ENCODE results near the gene CHODL. TPM values are rescaled to one million over a fixed set of nuclear protein-coding genes. Genes with fewer than 3 reads are reported as not detected.

The CHODL gene, protein sequence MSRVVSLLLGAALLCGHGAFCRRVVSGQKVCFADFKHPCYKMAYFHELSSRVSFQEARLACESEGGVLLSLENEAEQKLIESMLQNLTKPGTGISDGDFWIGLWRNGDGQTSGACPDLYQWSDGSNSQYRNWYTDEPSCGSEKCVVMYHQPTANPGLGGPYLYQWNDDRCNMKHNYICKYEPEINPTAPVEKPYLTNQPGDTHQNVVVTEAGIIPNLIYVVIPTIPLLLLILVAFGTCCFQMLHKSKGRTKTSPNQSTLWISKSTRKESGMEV
- under 1 TPM; 0.08 to 0.21 TPM for total RNA-seq

DNA sequence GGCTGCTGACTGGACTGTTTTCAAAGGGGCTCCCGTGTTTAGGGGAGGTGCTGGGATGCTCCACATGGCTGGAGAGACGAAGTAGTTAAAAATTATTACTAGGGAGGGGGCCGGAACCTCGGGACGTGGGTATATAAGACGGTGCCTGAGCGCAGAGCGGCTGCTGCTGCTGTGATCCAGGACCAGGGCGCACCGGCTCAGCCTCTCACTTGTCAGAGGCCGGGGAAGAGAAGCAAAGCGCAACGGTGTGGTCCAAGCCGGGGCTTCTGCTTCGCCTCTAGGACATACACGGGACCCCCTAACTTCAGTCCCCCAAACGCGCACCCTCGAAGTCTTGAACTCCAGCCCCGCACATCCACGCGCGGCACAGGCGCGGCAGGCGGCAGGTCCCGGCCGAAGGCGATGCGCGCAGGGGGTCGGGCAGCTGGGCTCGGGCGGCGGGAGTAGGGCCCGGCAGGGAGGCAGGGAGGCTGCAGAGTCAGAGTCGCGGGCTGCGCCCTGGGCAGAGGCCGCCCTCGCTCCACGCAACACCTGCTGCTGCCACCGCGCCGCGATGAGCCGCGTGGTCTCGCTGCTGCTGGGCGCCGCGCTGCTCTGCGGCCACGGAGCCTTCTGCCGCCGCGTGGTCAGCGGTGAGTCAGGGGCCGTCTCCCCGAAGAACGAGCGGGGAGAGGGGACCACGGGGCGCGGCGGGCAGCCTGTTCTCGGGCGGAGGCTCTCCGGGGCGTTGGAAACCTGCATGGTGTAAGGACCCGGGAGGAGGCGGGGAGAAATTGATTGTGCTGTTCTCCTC, at the start of gene CHODL:
Gene CHODL (plus strand): TSS at position 163 of the 793 bp plus-strand sequence. CDS start 391 bp downstream, at position 554.
- no peak for DNase-seq
- H3K36me3 Mint-ChIP-seq: peaks cover 2% of the 10 kb centered on the region
- H3K4me1 Mint-ChIP-seq: no peaks in the 10 kb centered on the region
- no peaks in the 10 kb centered on the region for H3K9me3 Mint-ChIP-seq
- H3K27ac Mint-ChIP-seq: no peak within 1 kb of the TSS
- peaks cover 41% of the 10 kb centered on the region for H3K27me3 Mint-ChIP-seq
- H3K4me3 Mint-ChIP-seq: no peak within 1 kb of the TSS

DNA sequence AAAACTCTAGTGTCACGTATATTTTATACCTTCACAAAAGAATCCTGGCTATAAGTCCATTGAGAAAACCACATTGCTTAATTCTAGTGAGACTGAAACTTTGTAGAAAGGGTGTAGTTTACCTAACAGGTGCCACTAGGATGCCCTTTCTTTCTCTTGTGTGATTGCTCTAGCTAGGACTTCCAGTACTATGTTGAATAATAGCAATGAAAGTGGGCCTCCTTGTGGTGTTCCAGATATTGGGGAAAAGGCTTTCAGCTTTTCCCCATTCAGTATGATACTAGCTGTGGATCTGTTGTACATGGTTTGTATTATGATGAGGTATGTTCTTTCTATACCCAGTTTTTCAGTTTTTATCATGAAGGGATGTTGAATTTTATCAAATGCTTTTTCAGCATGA, 39.7 kb upstream of the CHODL start:
- Mint-ChIP-seq H3K27me3 (no peaks in the 10 kb centered on the region), H3K4me1 (no peaks in the 10 kb centered on the region), H3K4me3 (no peak overlapping the region), H3K36me3 (no peaks in the 10 kb centered on the region), H3K9me3 (peaks cover 10% of the 10 kb centered on the region), H3K27ac (no peak overlapping the region)
- DNase-seq: no peak

DNA sequence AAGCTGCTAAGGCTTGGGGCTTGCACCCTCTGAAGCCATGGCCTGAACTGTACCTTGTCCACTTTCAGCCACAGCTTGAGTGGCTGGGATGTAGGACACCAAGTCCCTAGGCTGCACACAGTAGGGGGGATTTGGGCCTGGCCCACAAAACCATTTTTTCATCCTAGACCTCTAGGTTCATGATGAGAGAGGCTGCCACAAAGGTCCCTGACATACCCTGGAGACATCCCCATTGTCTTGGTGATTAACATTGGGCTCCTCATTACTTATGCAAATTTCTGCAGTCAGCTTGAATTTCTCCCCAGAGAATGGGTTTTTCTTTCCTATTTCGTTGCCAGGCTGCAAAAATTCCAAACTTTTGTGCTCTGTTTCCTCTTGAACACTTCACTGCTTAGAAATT, 26.3 kb upstream of the CHODL start:
- DNase-seq: no peak
- no peaks in the 10 kb centered on the region for H3K27me3 Mint-ChIP-seq
- no peaks in the 10 kb centered on the region for H3K36me3 Mint-ChIP-seq
- H3K4me3 Mint-ChIP-seq: no peak overlapping the region
- H3K4me1 Mint-ChIP-seq: no peaks in the 10 kb centered on the region
- no peak overlapping the region for H3K27ac Mint-ChIP-seq
- H3K9me3 Mint-ChIP-seq: peaks cover 26% of the 10 kb centered on the region

DNA sequence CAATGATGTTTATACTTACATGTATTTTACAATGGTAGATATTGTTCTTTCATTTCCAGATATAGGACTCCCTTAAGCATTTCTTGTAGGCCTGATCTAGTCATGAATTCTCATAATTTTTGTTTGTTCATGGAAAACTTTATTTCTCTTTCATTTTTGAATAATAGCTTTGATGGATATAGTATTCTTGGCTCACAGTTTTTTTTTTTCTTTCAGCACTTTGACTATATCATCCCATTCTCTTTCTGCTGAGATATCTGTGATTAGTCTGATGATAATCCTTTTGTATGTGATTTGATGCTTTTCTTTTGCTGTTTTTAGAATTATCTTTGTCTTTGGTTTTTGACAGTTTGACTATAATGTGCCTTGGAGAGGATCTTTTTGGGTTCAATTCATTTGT, 24.1 kb upstream of the CHODL start:
- H3K27ac Mint-ChIP-seq: no peak overlapping the region
- H3K27me3 Mint-ChIP-seq: no peaks in the 10 kb centered on the region
- peaks cover 26% of the 10 kb centered on the region for H3K9me3 Mint-ChIP-seq
- H3K4me3 Mint-ChIP-seq: no peak overlapping the region
- H3K36me3 Mint-ChIP-seq: no peaks in the 10 kb centered on the region
- H3K4me1 Mint-ChIP-seq: no peaks in the 10 kb centered on the region
- no peak for DNase-seq

GRCh38 chr21:18222346-18222745, 22.3 kb upstream of the CHODL start:
- H3K27ac Mint-ChIP-seq: no peak overlapping the region
- DNase-seq: no peak
- H3K9me3 Mint-ChIP-seq: peaks cover 26% of the 10 kb centered on the region
- no peaks in the 10 kb centered on the region for H3K27me3 Mint-ChIP-seq
- H3K4me3 Mint-ChIP-seq: no peak overlapping the region
- no peaks in the 10 kb centered on the region for H3K4me1 Mint-ChIP-seq
- H3K36me3 Mint-ChIP-seq: no peaks in the 10 kb centered on the region

GRCh38 chr21:18228060-18228739, 16.4 kb upstream of the CHODL start:
- no peak overlapping the region for H3K4me3 Mint-ChIP-seq
- H3K36me3 Mint-ChIP-seq: no peaks in the 10 kb centered on the region
- no peaks in the 10 kb centered on the region for H3K4me1 Mint-ChIP-seq
- H3K9me3 Mint-ChIP-seq: peaks cover 2% of the 10 kb centered on the region
- no peaks in the 10 kb centered on the region for H3K27me3 Mint-ChIP-seq
- H3K27ac Mint-ChIP-seq: no peak overlapping the region
- no peak for DNase-seq

DNA sequence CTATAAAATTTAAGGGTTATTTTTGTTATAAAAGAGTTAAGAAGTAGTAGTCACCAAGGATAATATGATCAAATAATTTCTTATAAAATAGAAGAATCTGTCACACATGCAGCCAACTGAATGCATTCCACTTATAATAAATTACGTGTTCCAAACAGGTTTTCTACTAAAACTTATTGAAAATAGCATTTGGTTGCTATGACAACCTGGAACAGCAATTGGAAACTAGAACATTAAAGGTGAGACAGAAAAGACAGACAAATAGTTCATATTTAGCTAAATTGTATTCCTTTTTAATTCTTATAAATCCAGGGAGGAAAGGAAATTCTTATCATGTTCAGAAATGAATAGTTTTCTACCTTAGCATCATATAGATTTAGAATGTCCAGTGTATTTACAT, 9.1 kb upstream of the CHODL start:
- H3K4me1 Mint-ChIP-seq: no peaks in the 10 kb centered on the region
- H3K36me3 Mint-ChIP-seq: no peaks in the 10 kb centered on the region
- H3K9me3 Mint-ChIP-seq: peaks cover 2% of the 10 kb centered on the region
- peaks cover 4% of the 10 kb centered on the region for H3K27me3 Mint-ChIP-seq
- DNase-seq: no peak
- no peak overlapping the region for H3K4me3 Mint-ChIP-seq
- H3K27ac Mint-ChIP-seq: no peak overlapping the region

- no peak overlapping the region for H3K4me3 Mint-ChIP-seq
- H3K36me3 Mint-ChIP-seq: peaks cover 2% of the 10 kb centered on the region
- no peaks in the 10 kb centered on the region for H3K4me1 Mint-ChIP-seq
- H3K27me3 Mint-ChIP-seq: peaks cover 41% of the 10 kb centered on the region
- no peaks in the 10 kb centered on the region for H3K9me3 Mint-ChIP-seq
- DNase-seq: no peak
- H3K27ac Mint-ChIP-seq: no peak overlapping the region
Observed at GRCh38 chr21:18245464-18245967, 883 bp downstream of the CHODL start.

DNA sequence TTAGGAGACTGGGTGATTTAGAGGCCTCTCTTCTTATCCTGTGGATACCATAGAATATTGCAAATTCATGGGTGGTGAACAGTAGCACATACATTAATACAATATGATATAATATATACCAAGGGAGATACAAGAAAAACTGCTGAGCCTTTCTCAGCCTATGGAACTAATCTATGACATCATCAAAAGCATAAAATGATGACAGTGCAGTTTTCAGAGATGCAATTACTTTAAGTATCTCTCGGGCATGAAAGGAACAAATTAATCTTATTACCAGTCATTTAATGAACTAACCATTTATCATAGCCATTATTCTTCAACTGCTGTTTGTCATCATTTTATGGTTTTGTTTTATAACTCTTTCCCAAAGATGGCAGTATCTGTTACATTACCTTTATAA, 3.5 kb downstream of the CHODL start:
- Mint-ChIP-seq H3K27ac (no peak overlapping the region), H3K9me3 (no peaks in the 10 kb centered on the region), H3K36me3 (peaks cover 2% of the 10 kb centered on the region), H3K4me3 (no peak overlapping the region), H3K27me3 (peaks cover 30% of the 10 kb centered on the region), H3K4me1 (no peaks in the 10 kb centered on the region)
- no peak for DNase-seq

DNA sequence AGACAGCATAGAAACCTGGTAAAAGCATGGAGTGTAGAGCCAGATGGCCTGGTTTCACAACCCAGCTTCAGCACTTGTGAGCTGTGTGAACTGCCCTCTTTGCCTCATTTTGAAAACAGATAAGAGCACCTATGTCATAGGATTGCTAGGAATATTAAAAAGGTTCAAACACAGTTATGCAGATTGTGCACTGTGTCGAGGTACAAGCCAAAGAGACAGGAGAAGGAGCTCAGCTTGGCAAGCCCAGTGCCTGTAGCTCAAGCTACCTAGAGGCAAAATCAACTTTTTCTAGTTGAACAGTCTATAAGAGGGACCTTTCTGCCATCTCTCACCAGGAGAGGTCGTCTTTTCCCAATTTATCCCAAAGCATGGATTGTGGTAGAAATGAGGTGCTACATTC, 5.0 kb downstream of the CHODL start:
- peaks cover 15% of the 10 kb centered on the region for H3K27me3 Mint-ChIP-seq
- H3K27ac Mint-ChIP-seq: no peak overlapping the region
- no peak overlapping the region for H3K4me3 Mint-ChIP-seq
- no peaks in the 10 kb centered on the region for H3K9me3 Mint-ChIP-seq
- no peak for DNase-seq
- H3K36me3 Mint-ChIP-seq: no peaks in the 10 kb centered on the region
- no peaks in the 10 kb centered on the region for H3K4me1 Mint-ChIP-seq

DNA sequence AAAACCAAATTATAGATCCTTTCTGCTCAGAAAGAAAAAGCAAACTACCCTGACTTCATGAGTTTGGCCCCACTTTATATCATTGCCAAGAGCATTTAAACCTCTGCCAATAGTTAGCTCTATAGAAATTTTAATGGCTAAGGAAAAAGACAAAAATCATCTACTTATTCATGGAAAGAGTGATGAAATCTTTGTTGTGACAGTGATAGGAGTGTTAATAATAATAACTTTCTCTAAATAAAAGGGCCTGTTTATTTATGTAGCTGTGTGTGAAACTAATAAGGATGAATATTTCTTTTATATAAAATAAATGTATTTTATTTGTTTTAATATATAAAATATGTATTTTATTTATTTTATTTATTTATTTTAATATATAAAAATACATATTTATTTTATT, 6.4 kb downstream of the CHODL start:
- Mint-ChIP-seq H3K36me3 (no peaks in the 10 kb centered on the region), H3K27ac (no peak overlapping the region), H3K27me3 (peaks cover 5% of the 10 kb centered on the region), H3K9me3 (no peaks in the 10 kb centered on the region), H3K4me3 (no peak overlapping the region), H3K4me1 (no peaks in the 10 kb centered on the region)
- no peak for DNase-seq

- Mint-ChIP-seq H3K4me1 (no peaks in the 10 kb centered on the region), H3K27ac (no peak overlapping the region), H3K36me3 (no peaks in the 10 kb centered on the region), H3K9me3 (no peaks in the 10 kb centered on the region), H3K27me3 (no peaks in the 10 kb centered on the region), H3K4me3 (no peak overlapping the region)
- DNase-seq: no peak
Observed at GRCh38 chr21:18252256-18252655, 7.6 kb downstream of the CHODL start.

DNA sequence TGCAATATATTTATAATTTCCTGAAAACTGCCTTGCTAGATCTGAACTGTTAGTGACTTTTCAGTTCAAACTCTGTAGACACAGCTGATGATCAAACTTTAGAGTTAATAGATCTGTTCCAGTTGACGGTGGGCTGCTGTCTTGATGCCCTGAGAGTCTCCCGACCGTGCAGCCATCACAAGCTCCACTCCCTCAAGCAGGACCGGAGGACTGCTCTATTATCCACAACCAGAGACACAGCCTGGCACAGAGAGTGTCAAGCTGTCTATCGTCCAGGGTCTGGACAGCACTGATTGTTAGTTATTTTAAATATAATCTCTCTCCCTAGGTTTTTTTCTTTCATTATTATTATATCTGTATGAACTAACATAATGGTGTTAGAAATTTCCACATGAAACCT, 8.0 kb downstream of the CHODL start:
- Mint-ChIP-seq H3K4me3 (no peak overlapping the region), H3K9me3 (no peaks in the 10 kb centered on the region), H3K27me3 (no peaks in the 10 kb centered on the region), H3K4me1 (no peaks in the 10 kb centered on the region), H3K36me3 (no peaks in the 10 kb centered on the region), H3K27ac (no peak overlapping the region)
- no peak for DNase-seq

DNA sequence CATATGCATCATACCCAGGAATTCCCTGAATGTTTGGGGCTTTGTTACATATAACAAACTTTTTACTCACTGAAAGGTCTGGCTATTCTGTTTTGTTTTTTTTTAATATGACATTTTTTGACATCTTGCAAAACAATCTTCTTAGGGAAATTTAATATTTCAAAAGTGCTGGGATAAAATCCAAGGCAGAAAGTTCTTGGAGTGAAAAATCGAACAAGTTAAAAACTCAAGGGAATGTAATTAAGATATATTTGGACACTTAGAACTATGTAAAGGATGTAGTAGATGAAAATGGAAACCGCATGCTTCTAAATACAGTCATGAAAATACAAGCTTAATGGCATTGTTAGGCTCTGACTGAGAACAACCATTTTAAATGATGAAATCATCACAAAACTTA, 8.6 kb downstream of the CHODL start:
- no peaks in the 10 kb centered on the region for H3K36me3 Mint-ChIP-seq

GRCh38 chr21:18253799-18254198, 9.2 kb downstream of the CHODL start:
- no peaks in the 10 kb centered on the region for H3K9me3 Mint-ChIP-seq
- H3K27me3 Mint-ChIP-seq: no peaks in the 10 kb centered on the region
- no peaks in the 10 kb centered on the region for H3K36me3 Mint-ChIP-seq
- H3K27ac Mint-ChIP-seq: no peak overlapping the region
- no peak overlapping the region for H3K4me3 Mint-ChIP-seq
- no peaks in the 10 kb centered on the region for H3K4me1 Mint-ChIP-seq
- DNase-seq: no peak

More for the DNA sequence above, 8.6 kb downstream of the CHODL start:
- H3K9me3 Mint-ChIP-seq: no peaks in the 10 kb centered on the region
- H3K4me3 Mint-ChIP-seq: no peak overlapping the region
- no peak overlapping the region for H3K27ac Mint-ChIP-seq
- H3K27me3 Mint-ChIP-seq: no peaks in the 10 kb centered on the region
- no peaks in the 10 kb centered on the region for H3K4me1 Mint-ChIP-seq
- DNase-seq: no peak
